Kidney (tissue), 14 donors: Measurements from ENCODE around the gene SURF1. TPM values are rescaled to one million over a fixed set of nuclear protein-coding genes. Genes with fewer than 3 reads are reported as not detected.

Experiments
- DNase-seq, 5 donors: peaks; one replicate each; pipeline ENCODE4 v3.0.0-alpha.2; 2013 to 2020
- FAIRE-seq: peaks from 2 replicates; lab custom pipeline; 2012; peaks lifted over from hg19 to GRCh38; lab: Jason Lieb, UNC
- H3K27ac ChIP-seq, 2 donors: one replicate each; pipeline ENCODE4 v1.7.0; 2013; ENCODE audit warnings: low read depth in 2 of 2, low read length in 2 of 2, inconsistent platforms in 1 of 2
- H3K27me3 ChIP-seq: one replicate; pipeline ENCODE4 v1.7.1; 2013; ENCODE audit warnings: low read length, inconsistent platforms; ENCODE audit not compliant: control insufficient read depth, insufficient read depth
- H3K36me3 ChIP-seq, 3 donors: one replicate each; pipeline versions ENCODE4 v1.7.0 to v1.7.1; 2013; ENCODE audit warnings: low read length in 3 of 3, control low read depth in 1 of 3, inconsistent platforms in 1 of 3; ENCODE audit not compliant: insufficient read depth in 3 of 3, control insufficient read depth in 2 of 3
- H3K4me1 ChIP-seq, 3 donors: one replicate each; pipeline versions ENCODE4 v1.7.0 to v1.7.1; 2013; ENCODE audit warnings: low read length in 3 of 3, inconsistent platforms in 1 of 3, low read depth in 1 of 3; ENCODE audit not compliant: control insufficient read depth in 2 of 3, insufficient read depth in 2 of 3
- H3K4me3 ChIP-seq, 3 donors: one replicate each; pipeline versions ENCODE4 v1.7.0 to v1.8.1; 2013; ENCODE audit warnings: low read length in 3 of 3, control low read depth in 1 of 3, inconsistent platforms in 1 of 3
- H3K9ac ChIP-seq, 3 donors: one replicate each; pipeline versions ENCODE4 v1.7.0 to v1.7.1; 2013; ENCODE audit warnings: low read length in 3 of 3, control low read depth in 1 of 3, inconsistent platforms in 1 of 3
- H3K9me3 ChIP-seq, 3 donors: one replicate each; pipeline versions ENCODE4 v1.7.0 to v1.7.1; 2013; ENCODE audit warnings: low read length in 3 of 3, control low read depth in 1 of 3, inconsistent platforms in 1 of 3; ENCODE audit not compliant: control insufficient read depth in 2 of 3, insufficient read depth in 1 of 3
- CTCF ChIP-seq: IDR thresholded peaks from 3 replicates; pipeline ENCODE4 v1.5.1; 2012; ENCODE audit warnings: mild to moderate bottlenecking, moderate library complexity, borderline replicate concordance; ENCODE audit not compliant: insufficient read depth; ENCODE audit errors: extremely low read depth
- intact Hi-C: fragments of 100-400 bp; cut with DNase I; formaldehyde crosslinking; loops from one replicate; pipeline ENCODE4 v1.11.1; 2022
- polyA plus RNA-seq: library from polyadenylated mRNA; stranded (reverse); fragments of 350-450 nt; fragmentation: Illumina TruSeq; extraction: RNeasy Lipid Tissue Mini Kit (QIAGEN cat#74804); gene quantifications from one replicate; pipeline ENCODE4 v1.2.3, GENCODE V29; 2014; ENCODE audit warnings: low read depth, low replicate concordance; ENCODE audit not compliant: insufficient read depth
- total RNA-seq: library from RNA; stranded (reverse); fragmentation: NEBNext Ultra II Directional; extraction: Animal tissue kit (Norgen Biotek cat#: 25700); gene quantifications from one replicate; pipeline ENCODE4 v1.2.1, GENCODE V29; 2021
- donor health status: control.
- donor health status: control.
- donor health status: control.
- donor health status: control.
- donor health status: control.
- donor health status: DM: yes; HTN: yes; CAD: no.
- donor health status: Normal renal cell carcinoma (clear cell type).

The SURF1 gene
- total and polyA plus RNA-seq, 2 donors from 2014 or later = 45.0 to 165 TPM

- no peaks in the 10 kb centered on the region for H3K9me3 ChIP-seq
- peak overlapping the region in 1 of 3 donors; percentile 10 for H3K9ac ChIP-seq
- FAIRE-seq (no peak), DNase-seq (peak in 1 of 5 donors; percentile 35)
- H3K27me3 ChIP-seq = no peaks in the 10 kb centered on the region
- peaks cover 6 to 38% (median 25%) of the 10 kb centered on the region in 3 donors for H3K36me3 ChIP-seq
- peak overlapping the region in 2 of 3 donors; percentile 1 to 9 for H3K4me3 ChIP-seq
- intact Hi-C loops = no loop called here
- peak overlapping the region; percentile 13 to 55 for H3K27ac ChIP-seq
- H3K4me1 ChIP-seq = peaks cover 3 to 74% (median 53%) of the 10 kb centered on the region in 3 donors
- no peak for TF ChIP-seq CTCF
These were observed 12.1 kb upstream of the SURF1 start for GRCh38 chr9:133368249-133368881.

GRCh38 chr9:133367778-133368177 lies 11.5 kb upstream of the SURF1 start:
- Histone ChIP-seq H3K27ac (peak overlapping the region; percentile 13), H3K9ac (peak overlapping the region in 1 of 3 donors; percentile 10), H3K4me3 (peak overlapping the region in 1 of 3 donors; percentile 1), H3K9me3 (no peaks in the 10 kb centered on the region), H3K4me1 (peaks cover 3 to 69% (median 53%) of the 10 kb centered on the region in 3 donors), H3K36me3 (peaks cover 6 to 42% (median 30%) of the 10 kb centered on the region in 3 donors), H3K27me3 (no peaks in the 10 kb centered on the region)
- intact Hi-C loops = no loop called here
- no peak for TF ChIP-seq CTCF
- no peak for DNase-seq
- FAIRE-seq = no peak

GRCh38 chr9:133367221-133367620 lies 10.9 kb upstream of the SURF1 start:
- no peaks in the 10 kb centered on the region for H3K27me3 ChIP-seq
- no peak for TF ChIP-seq CTCF
- no peak overlapping the region for H3K4me3 ChIP-seq
- no peaks in the 10 kb centered on the region for H3K9me3 ChIP-seq
- no peak overlapping the region for H3K9ac ChIP-seq
- peaks cover 3 to 68% (median 48%) of the 10 kb centered on the region in 3 donors for H3K4me1 ChIP-seq
- no peak for FAIRE-seq
- no peak for DNase-seq
- no peak overlapping the region for H3K27ac ChIP-seq
- intact Hi-C loops = no loop called here
- H3K36me3 ChIP-seq = peaks cover 4 to 43% (median 30%) of the 10 kb centered on the region in 3 donors
